ENCODE data around the gene OR1I1.

DNA sequence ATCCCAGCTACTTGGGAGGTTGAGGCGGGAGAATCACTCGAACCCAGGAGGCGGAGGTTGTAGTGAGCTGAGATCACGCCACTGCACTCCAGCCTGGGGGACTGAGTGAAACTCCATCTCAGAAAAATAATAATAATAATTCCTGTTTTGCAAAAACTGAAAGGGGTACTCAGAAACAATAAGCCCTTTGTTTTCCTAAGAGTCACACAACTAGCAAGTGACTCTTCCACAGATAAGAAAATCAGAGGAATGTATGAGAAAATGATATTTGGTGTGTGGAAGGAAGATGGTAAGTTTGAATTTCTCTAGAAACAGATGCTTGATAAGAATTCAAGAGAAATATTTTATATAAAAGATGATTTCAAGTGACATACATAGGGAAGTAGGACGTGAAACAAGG, 60.3 kb downstream of the OR1I1 start:
- TF ChIP-seq POLR2AphosphoS5 (IDR thresholded peaks at IDR 0.05; ENCODE audit: low read depth, low read length) (no peak), POLR2A (IDR thresholded peaks at IDR 0.05; ENCODE audit: low read depth, low read length) (no peak)
